ENCODE measurements around the gene DLD. TPM values are rescaled to one million over a fixed set of nuclear protein-coding genes. Genes with fewer than 3 reads are reported as not detected.

DLD gene
- total RNA-seq, 1 experiment from 2014 or later = 58.0 TPM

Other genes with a start within 250 kb of the DLD start
- gene SLC26A4, start 230.4 kb upstream of the DLD start, total RNA-seq (2022) = 0.09 TPM in 1 of 2 replicates, not detected in the other
- 23.9 and 25.3 TPM in 2 replicates for gene CBLL1, start 147.0 kb upstream of the DLD start, total RNA-seq (2022)
- gene SLC26A3, start 88.0 kb upstream of the DLD start, total RNA-seq (2022) = not detected in 2 replicates
- 181 and 240 TPM in 2 replicates for gene LAMB1, start 112.0 kb downstream of the DLD start, total RNA-seq (2022)
- gene LAMB4, start 239.2 kb downstream of the DLD start, total RNA-seq (2022) = 0.12 TPM in 1 of 2 replicates, not detected in the other